ENCODE data around the gene POC1B. TPM values are rescaled to one million over a fixed set of nuclear protein-coding genes. Genes with fewer than 3 reads are reported as not detected.

The POC1B gene
- polyA plus RNA-seq, 1 donor from 2014 or later, result 10.0 TPM

DNA sequence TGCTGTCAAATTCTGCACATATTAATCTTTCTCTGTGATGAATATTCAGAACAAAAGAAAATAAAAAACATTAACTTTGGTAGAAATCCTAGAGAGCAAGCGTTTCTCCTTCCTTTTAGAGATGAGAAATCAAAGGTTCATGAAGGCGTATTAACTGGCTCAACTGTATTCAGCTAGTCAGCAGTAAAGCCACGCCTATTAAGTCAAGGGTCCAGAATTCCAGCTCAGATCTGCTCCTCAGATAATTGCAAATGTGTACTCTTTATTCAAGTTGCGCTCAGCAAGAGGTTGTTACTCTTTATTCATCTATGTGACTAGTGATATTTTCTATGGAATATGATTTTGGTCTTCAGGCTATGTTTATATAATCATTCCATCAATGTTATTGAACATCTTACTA lies 13.1 kb upstream of the POC1B start:
- Histone ChIP-seq H4K20me1 (ENCODE audit: insufficient read depth) (no peaks in the 10 kb centered on the region), H3K4me3 (ENCODE audit: low read length) (no peak overlapping the region), H3K9me2 (ENCODE audit: insufficient read depth, low read length) (no peaks in the 10 kb centered on the region), H3K36me3 (ENCODE audit: insufficient read depth, low read length) (no peaks in the 10 kb centered on the region), H2AFZ (ENCODE audit: low read depth, low read length) (no peak overlapping the region), H3K27me3 (ENCODE audit: insufficient read depth, low read depth, low read length) (no peaks in the 10 kb centered on the region), H3K9ac (ENCODE audit: low read length) (no peak overlapping the region), H3K9me3 (ENCODE audit: low read length) (no peaks in the 10 kb centered on the region), H3K79me2 (replicated peaks; ENCODE audit: insufficient read depth, low read length) (no peaks in the 10 kb centered on the region), H3F3A (ENCODE audit: insufficient read depth, low read length, poor library complexity, severe bottlenecking) (no peaks in the 10 kb centered on the region), H3K4me2 (ENCODE audit: low read length) (no peak overlapping the region), H3K27ac (ENCODE audit: low read length) (no peak overlapping the region)
- TF ChIP-seq SMC3 (conservative IDR thresholded peaks at IDR 0.05; ENCODE audit: poor library complexity) (no peak), TAF1 (IDR thresholded peaks at IDR 0.05; ENCODE audit: low read depth) (no peak), RAD21 (conservative IDR thresholded peaks at IDR 0.05) (no peak), EZH2 (IDR thresholded peaks at IDR 0.05; ENCODE audit: borderline replicate concordance, insufficient read depth, low read length, poor library complexity, severe bottlenecking) (no peak), EP300 (conservative IDR thresholded peaks at IDR 0.05; ENCODE audit: poor library complexity, severe bottlenecking) (no peak), REST (IDR thresholded peaks at IDR 0.05; ENCODE audit: borderline replicate concordance) (no peak), POLR2AphosphoS5 (IDR thresholded peaks at IDR 0.05) (no peak), MXI1 (conservative IDR thresholded peaks at IDR 0.05; ENCODE audit: poor library complexity, severe bottlenecking) (no peak)
- TF ChIP-seq, protein P1, sequence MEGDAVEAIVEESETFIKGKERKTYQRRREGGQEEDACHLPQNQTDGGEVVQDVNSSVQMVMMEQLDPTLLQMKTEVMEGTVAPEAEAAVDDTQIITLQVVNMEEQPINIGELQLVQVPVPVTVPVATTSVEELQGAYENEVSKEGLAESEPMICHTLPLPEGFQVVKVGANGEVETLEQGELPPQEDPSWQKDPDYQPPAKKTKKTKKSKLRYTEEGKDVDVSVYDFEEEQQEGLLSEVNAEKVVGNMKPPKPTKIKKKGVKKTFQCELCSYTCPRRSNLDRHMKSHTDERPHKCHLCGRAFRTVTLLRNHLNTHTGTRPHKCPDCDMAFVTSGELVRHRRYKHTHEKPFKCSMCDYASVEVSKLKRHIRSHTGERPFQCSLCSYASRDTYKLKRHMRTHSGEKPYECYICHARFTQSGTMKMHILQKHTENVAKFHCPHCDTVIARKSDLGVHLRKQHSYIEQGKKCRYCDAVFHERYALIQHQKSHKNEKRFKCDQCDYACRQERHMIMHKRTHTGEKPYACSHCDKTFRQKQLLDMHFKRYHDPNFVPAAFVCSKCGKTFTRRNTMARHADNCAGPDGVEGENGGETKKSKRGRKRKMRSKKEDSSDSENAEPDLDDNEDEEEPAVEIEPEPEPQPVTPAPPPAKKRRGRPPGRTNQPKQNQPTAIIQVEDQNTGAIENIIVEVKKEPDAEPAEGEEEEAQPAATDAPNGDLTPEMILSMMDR (IDR thresholded peaks at IDR 0.05; ENCODE audit: poor library complexity, severe bottlenecking), result no peak

DNA sequence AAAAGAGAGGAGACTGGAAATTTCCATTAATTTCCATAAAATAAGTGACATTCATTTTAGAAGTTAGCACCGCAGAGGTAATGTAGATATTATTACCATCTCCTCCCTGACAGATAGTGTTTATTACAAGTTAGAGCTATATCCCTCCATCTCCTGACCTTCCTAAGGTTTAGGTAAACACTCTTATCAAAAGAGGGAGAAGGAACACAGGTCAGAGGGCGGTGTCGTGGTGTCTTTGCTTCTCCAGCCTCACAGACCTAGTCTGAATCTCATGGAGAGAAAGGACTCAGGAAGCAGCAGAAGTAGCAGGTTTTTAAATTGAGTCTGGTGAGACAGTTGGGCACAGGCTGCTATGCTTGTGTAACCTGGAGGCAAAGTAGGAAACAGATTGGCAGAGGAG lies 11.5 kb upstream of the POC1B start:
- H3F3A ChIP-seq (ENCODE audit: insufficient read depth, low read length, poor library complexity, severe bottlenecking), result no peaks in the 10 kb centered on the region
- no peaks in the 10 kb centered on the region for H3K9me3 ChIP-seq (ENCODE audit: low read length)
- H3K4me3 ChIP-seq (ENCODE audit: low read length), result no peak overlapping the region
- no peak overlapping the region for H3K9ac ChIP-seq (ENCODE audit: low read length)
- H3K9me2 ChIP-seq (ENCODE audit: insufficient read depth, low read length), result no peaks in the 10 kb centered on the region
- H3K27ac ChIP-seq (ENCODE audit: low read length), result no peak overlapping the region
- no peak for TF ChIP-seq SMC3 (conservative IDR thresholded peaks at IDR 0.05; ENCODE audit: poor library complexity)
- TF ChIP-seq POLR2AphosphoS5 (IDR thresholded peaks at IDR 0.05), result no peak
- TF ChIP-seq EZH2 (IDR thresholded peaks at IDR 0.05; ENCODE audit: borderline replicate concordance, insufficient read depth, low read length, poor library complexity, severe bottlenecking), result no peak
- TF ChIP-seq, protein P1 (IDR thresholded peaks at IDR 0.05; ENCODE audit: poor library complexity, severe bottlenecking), result no peak
- no peak for TF ChIP-seq MXI1 (conservative IDR thresholded peaks at IDR 0.05; ENCODE audit: poor library complexity, severe bottlenecking)
- TF ChIP-seq RAD21 (conservative IDR thresholded peaks at IDR 0.05), result no peak
- no peak for TF ChIP-seq REST (IDR thresholded peaks at IDR 0.05; ENCODE audit: borderline replicate concordance)
- TF ChIP-seq TAF1 (IDR thresholded peaks at IDR 0.05; ENCODE audit: low read depth), result no peak
- no peak for TF ChIP-seq EP300 (conservative IDR thresholded peaks at IDR 0.05; ENCODE audit: poor library complexity, severe bottlenecking)
- no peaks in the 10 kb centered on the region for H3K36me3 ChIP-seq (ENCODE audit: insufficient read depth, low read length)
- H3K4me2 ChIP-seq (ENCODE audit: low read length), result no peak overlapping the region
- no peaks in the 10 kb centered on the region for H3K79me2 ChIP-seq (replicated peaks; ENCODE audit: insufficient read depth, low read length)
- H4K20me1 ChIP-seq (ENCODE audit: insufficient read depth), result no peaks in the 10 kb centered on the region
- H2AFZ ChIP-seq (ENCODE audit: low read depth, low read length), result no peak overlapping the region
- H3K27me3 ChIP-seq (ENCODE audit: insufficient read depth, low read depth, low read length), result no peaks in the 10 kb centered on the region

Measured in neural cell (in vitro differentiated cells).